ENCODE measurements around the gene TAF11. TPM values are rescaled to one million over a fixed set of nuclear protein-coding genes. Genes with fewer than 3 reads are reported as not detected.
"Not testable (repeated sequence)": the region's sequence is repeated elsewhere in the genome, so short reads cannot be mapped to it uniquely, and the experiment has no call there.

Gene TAF11
- total RNA-seq, 2 donors from 2014 or later = 17.1 to 19.0 TPM

GRCh38 chr6:34890533-34890925, 2.7 kb upstream of the TAF11 start:
- H3K4me3 ChIP-seq = peak overlapping the region; percentile 92 to 94
- no peaks in the 10 kb centered on the region for H3K36me3 ChIP-seq
- no peaks in the 10 kb centered on the region for H3K27me3 ChIP-seq
- DNase-seq (ENCODE audit: low spot score) = no peak
- H3K27ac ChIP-seq = peak overlapping the region; percentile 85 to 87
- no peaks in the 10 kb centered on the region for H3K9me3 ChIP-seq
- no peak for TF ChIP-seq CTCF (IDR thresholded peaks at IDR 0.05)
- peaks cover 0 to 34% of the 10 kb centered on the region in 2 donors for H3K4me1 ChIP-seq

- peaks cover 0 to 34% of the 10 kb centered on the region in 2 donors for H3K4me1 ChIP-seq
- peak within 1 kb of the TSS; percentile 85 to 87 for H3K27ac ChIP-seq
- peak within 1 kb of the TSS; percentile 92 to 94 for H3K4me3 ChIP-seq
- TF ChIP-seq CTCF (IDR thresholded peaks at IDR 0.05) = no peak
- peak; percentile 71 for DNase-seq (ENCODE audit: low spot score)
- no peaks in the 10 kb centered on the region for H3K9me3 ChIP-seq
- H3K36me3 ChIP-seq = peaks cover under 1% of the 10 kb centered on the region
- H3K27me3 ChIP-seq = no peaks in the 10 kb centered on the region
These were observed 1.2 kb upstream of the TAF11 start, which contains the start of gene ANKS1A for GRCh38 chr6:34888874-34889555. Gene ANKS1A, plus strand, starts transcription at chr6:34889255. Its CDS starts 148 bp downstream, at chr6:34889403.

- Histone ChIP-seq H3K9me3 (no peaks in the 10 kb centered on the region), H3K4me3 (peak overlapping the region; percentile 92 to 94), H3K4me1 (peaks cover 0 to 34% of the 10 kb centered on the region in 2 donors), H3K36me3 (peaks cover 4% of the 10 kb centered on the region), H3K27ac (peak overlapping the region; percentile 85 to 87), H3K27me3 (no peaks in the 10 kb centered on the region)
- no peak for TF ChIP-seq CTCF (IDR thresholded peaks at IDR 0.05)
- DNase-seq (ENCODE audit: low spot score) = no peak
These were observed 643 bp upstream of the TAF11 start for GRCh38 chr6:34888514-34888856.

GRCh38 chr6:34885837-34886236, 2.0 kb downstream of the TAF11 start:
- not testable (repeated sequence) for DNase-seq (ENCODE audit: low spot score); H3K4me3 ChIP-seq; H3K9me3 ChIP-seq; H3K27ac ChIP-seq; H3K27me3 ChIP-seq
- peaks cover 14% of the 10 kb centered on the region for H3K36me3 ChIP-seq
- peaks cover 0 to 19% of the 10 kb centered on the region in 2 donors for H3K4me1 ChIP-seq

GRCh38 chr6:34884996-34885395, 2.8 kb downstream of the TAF11 start:
- no peaks in the 10 kb centered on the region for H3K27me3 ChIP-seq
- TF ChIP-seq CTCF (IDR thresholded peaks at IDR 0.05) = no peak
- H3K4me1 ChIP-seq = peaks cover 0 to 11% of the 10 kb centered on the region in 2 donors
- DNase-seq (ENCODE audit: low spot score) = no peak
- peaks cover 14% of the 10 kb centered on the region for H3K36me3 ChIP-seq
- H3K9me3 ChIP-seq = no peaks in the 10 kb centered on the region
- H3K4me3 ChIP-seq = no peak overlapping the region
- no peak overlapping the region for H3K27ac ChIP-seq

GRCh38 chr6:34884073-34884472, 3.8 kb downstream of the TAF11 start:
- not testable (repeated sequence) for H3K27ac ChIP-seq; H3K27me3 ChIP-seq; H3K4me1 ChIP-seq; H3K4me3 ChIP-seq; DNase-seq (ENCODE audit: low spot score); H3K9me3 ChIP-seq
- peaks cover 21% of the 10 kb centered on the region for H3K36me3 ChIP-seq

All from right atrium auricular region (tissue), 2 donors.